Calu3 (cell line): ENCODE data around the gene CUTC. TPM values are rescaled to one million over a fixed set of nuclear protein-coding genes. Genes with fewer than 3 reads are reported as not detected.

Experiments used
- BruUV-seq: library from RNA; stranded (reverse); fragments of 400-500 nt; replicated peaks from 2 replicates; lab custom pipeline; 2021; lab: Mats Ljungman, UMichigan
- CTCF ChIA-PET: fragments of 300-600 bp; sonication (Branson Sonifier 250); formaldehyde crosslinking; loops from one replicate; lab custom pipeline; 2022; ENCODE audit warnings: antibody characterized with exemption; lab: Charles Lee
- DNase-seq: peaks from one replicate; pipeline ENCODE4 v3.0.0; 2022
- H3K27ac Mint-ChIP-seq: one replicate; pipeline ENCODE4 v1.8.0; 2022; ENCODE audit warnings: mixed read lengths; ENCODE audit not compliant: unreplicated experiment
- H3K27me3 Mint-ChIP-seq: one replicate; pipeline ENCODE4 v1.8.0; 2022; ENCODE audit warnings: mixed read lengths; ENCODE audit not compliant: unreplicated experiment
- H3K36me3 Mint-ChIP-seq: one replicate; pipeline ENCODE4 v1.8.0; 2022; ENCODE audit warnings: mild to moderate bottlenecking, moderate library complexity, mixed read lengths; ENCODE audit not compliant: insufficient read depth, unreplicated experiment
- H3K4me1 Mint-ChIP-seq: one replicate; pipeline ENCODE4 v1.8.0; 2022; ENCODE audit warnings: mild to moderate bottlenecking, low read depth, mixed read lengths; ENCODE audit not compliant: unreplicated experiment
- H3K4me3 Mint-ChIP-seq: one replicate; pipeline ENCODE4 v1.8.0; 2022; ENCODE audit warnings: mild to moderate bottlenecking, low read depth, moderate library complexity, mixed read lengths; ENCODE audit not compliant: unreplicated experiment
- H3K9me3 Mint-ChIP-seq: one replicate; pipeline ENCODE4 v1.8.0; 2022; ENCODE audit warnings: low read depth, mixed read lengths; ENCODE audit not compliant: unreplicated experiment
- intact Hi-C: fragments of 100-400 bp; cut with micrococcal nuclease; formaldehyde crosslinking; loops from one replicate; pipeline ENCODE4 v1.10.0; 2022; ENCODE audit not compliant: unreplicated experiment
- total RNA-seq: library from RNA; stranded (reverse); gene quantifications from 2 replicates; pipeline ENCODE4 v1.2.3, GENCODE V29; 2022
- TF ChIP-seq, protein P1 (sequence below): fragments of 200-600 bp; IDR thresholded peaks from one replicate; pipeline ENCODE4 v1.8.0; 2022; ENCODE audit warnings: antibody characterized with exemption; ENCODE audit not compliant: unreplicated experiment

The CUTC gene
- total RNA-seq, 1 experiment from 2014 or later = 9.3 TPM

DNA sequence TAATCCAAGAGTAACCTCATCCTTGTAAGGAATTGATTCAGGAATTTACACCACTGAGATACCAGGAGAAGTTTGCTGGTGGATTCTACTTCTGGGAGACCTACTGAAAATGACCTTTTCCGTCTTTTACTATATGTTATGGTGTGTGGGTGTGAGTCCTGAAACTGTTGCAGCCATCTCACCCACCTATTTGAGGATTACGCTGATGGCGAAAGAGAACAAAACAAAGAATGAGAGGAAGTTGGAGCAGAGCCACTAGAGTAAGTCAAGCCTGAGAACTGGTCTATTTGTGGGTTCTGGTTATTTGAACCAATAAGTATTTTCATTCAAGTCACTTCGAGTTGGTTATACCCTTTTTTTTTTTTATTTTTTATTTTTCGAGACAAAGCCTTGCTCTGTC is 37.7 kb downstream of the CUTC start:
- intact Hi-C loops = no loop called here
- TF ChIP-seq, protein P1, sequence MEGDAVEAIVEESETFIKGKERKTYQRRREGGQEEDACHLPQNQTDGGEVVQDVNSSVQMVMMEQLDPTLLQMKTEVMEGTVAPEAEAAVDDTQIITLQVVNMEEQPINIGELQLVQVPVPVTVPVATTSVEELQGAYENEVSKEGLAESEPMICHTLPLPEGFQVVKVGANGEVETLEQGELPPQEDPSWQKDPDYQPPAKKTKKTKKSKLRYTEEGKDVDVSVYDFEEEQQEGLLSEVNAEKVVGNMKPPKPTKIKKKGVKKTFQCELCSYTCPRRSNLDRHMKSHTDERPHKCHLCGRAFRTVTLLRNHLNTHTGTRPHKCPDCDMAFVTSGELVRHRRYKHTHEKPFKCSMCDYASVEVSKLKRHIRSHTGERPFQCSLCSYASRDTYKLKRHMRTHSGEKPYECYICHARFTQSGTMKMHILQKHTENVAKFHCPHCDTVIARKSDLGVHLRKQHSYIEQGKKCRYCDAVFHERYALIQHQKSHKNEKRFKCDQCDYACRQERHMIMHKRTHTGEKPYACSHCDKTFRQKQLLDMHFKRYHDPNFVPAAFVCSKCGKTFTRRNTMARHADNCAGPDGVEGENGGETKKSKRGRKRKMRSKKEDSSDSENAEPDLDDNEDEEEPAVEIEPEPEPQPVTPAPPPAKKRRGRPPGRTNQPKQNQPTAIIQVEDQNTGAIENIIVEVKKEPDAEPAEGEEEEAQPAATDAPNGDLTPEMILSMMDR = no peak
- Mint-ChIP-seq H3K27me3 (no peaks in the 10 kb centered on the region), H3K9me3 (no peaks in the 10 kb centered on the region), H3K4me1 (no peaks in the 10 kb centered on the region), H3K36me3 (no peaks in the 10 kb centered on the region), H3K4me3 (no peak overlapping the region), H3K27ac (no peak overlapping the region)
- CTCF ChIA-PET = interaction anchor here (0.6 kb wide), 1 partner anchor 11 kb away, joined by 3 read pairs; no protein-coding TSS in a partner anchor
- BruUV-seq = no TSS peak
- DNase-seq = no peak

DNA sequence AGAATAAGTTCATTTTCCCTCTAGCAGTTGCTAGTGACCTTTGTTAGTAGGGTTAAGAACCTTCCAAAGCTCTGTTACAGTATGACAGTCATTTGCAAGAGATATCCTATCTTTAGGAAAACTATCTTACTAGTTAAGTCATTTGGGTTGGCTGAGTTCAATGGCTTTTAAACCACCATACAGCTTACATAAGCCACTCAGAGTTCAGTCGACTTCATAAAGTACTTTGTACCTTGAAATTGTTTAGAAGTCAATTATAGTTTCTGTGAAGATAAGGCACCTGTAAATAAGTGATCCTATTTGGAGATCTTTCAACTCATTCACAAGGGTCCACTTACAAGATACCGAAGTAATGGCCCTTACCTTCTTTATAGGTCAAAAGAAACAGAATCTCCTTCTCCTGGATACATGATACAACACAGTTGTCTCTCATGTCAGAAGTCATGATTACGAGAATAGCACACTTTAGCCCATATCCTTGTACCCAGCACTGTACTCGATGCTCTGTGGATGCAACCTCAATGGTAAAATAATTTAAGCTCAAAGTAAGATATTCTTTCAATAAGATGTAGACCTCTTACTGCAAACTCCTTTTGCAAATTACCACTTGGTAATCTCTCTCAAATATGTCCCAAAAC is 38.5 kb downstream of the CUTC start:
- CTCF ChIA-PET = no interaction called here
- no peaks in the 10 kb centered on the region for H3K4me1 Mint-ChIP-seq
- intact Hi-C loops = no loop called here
- H3K9me3 Mint-ChIP-seq = no peaks in the 10 kb centered on the region
- TF ChIP-seq, protein P1 = no peak
- no TSS peak for BruUV-seq
- no peak overlapping the region for H3K27ac Mint-ChIP-seq
- no peaks in the 10 kb centered on the region for H3K36me3 Mint-ChIP-seq
- no peaks in the 10 kb centered on the region for H3K27me3 Mint-ChIP-seq
- no peak for DNase-seq
- H3K4me3 Mint-ChIP-seq = no peak overlapping the region

DNA sequence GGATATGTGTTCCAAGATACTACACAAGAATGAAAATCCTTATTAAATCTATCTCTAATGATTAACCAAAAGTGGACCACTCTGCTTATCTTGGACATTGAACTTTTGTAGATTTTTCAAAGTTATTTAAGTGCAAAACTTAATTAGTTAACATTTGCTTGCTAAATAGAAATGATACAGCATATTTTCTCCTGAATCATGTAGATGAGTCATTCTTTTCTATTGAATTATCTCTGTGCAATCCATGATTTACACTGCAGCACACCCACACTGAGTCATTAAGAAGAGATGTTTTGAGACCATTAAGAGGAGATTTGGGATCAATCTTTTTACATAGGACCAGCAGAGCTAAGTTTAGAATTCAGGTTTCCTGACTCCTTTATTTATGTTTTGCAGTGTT is 43.8 kb downstream of the CUTC start:
- Mint-ChIP-seq H3K27ac (no peak overlapping the region), H3K4me3 (no peak overlapping the region), H3K4me1 (peaks cover 41% of the 10 kb centered on the region), H3K36me3 (no peaks in the 10 kb centered on the region), H3K9me3 (no peaks in the 10 kb centered on the region), H3K27me3 (no peaks in the 10 kb centered on the region)
- DNase-seq = no peak
- intact Hi-C loops = no loop called here
- CTCF ChIA-PET = interaction anchor here (1.4 kb wide), 1 partner anchor 43 kb away, joined by 4 read pairs; the partner anchor contains the start of gene CUTC
- TF ChIP-seq, protein P1 = no peak
- no TSS peak for BruUV-seq

DNA sequence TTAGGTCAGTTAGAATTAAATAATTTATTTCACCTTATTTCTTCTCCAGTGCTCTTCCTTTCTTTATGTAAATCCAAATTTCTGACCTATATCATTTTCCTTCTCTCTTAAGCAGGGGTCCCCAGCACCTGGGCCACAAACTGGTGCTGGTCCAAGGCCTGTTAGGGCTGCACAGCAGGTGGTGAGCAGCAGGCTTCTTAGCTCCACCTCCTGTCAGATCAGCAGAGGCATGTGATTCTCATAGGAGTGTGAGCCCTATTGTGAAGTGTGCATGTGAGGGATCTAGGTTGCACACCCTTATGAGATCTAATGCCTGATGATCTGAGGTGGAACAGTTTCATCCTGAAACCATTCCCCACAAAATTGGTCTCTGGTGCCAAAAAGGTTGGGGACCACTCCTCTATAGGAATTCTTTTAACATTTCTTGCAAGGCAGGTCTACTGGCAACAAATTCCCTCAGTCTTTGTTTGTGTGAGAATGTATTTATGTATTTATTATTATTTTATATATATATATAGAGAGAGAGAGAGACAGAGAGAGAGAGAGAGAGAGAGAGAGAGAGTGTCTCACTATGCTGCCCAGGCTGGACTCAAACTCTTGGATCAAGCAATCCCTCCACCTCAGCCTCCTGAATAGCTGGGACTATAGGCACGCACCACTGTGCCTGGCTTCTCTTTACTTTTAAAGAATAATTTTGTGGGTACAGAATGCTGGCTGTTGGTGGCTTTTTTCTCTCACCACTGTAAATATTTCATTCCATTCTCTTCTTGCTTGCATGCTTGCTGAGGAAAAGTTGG is 46.1 kb downstream of the CUTC start:
- Mint-ChIP-seq H3K36me3 (no peaks in the 10 kb centered on the region), H3K27ac (peak overlapping the region; percentile 45), H3K4me3 (peak overlapping the region; percentile 13), H3K4me1 (peaks cover 62% of the 10 kb centered on the region), H3K9me3 (no peaks in the 10 kb centered on the region), H3K27me3 (no peaks in the 10 kb centered on the region)
- intact Hi-C loops = no loop called here
- no peak for DNase-seq
- CTCF ChIA-PET = interaction anchor here (0.6 kb wide), 1 partner anchor 8 kb away, joined by 3 read pairs; no protein-coding TSS in a partner anchor
- no TSS peak for BruUV-seq
- TF ChIP-seq, protein P1 = no peak
